Astrocyte of the cerebellum (primary cell): ENCODE measurements around the gene RCL1.
A peak's percentile ranks its signal among the peaks of the same experiment; 100 is the strongest.

Source experiments
- DNase-seq: peaks from one replicate; pipeline ENCODE4 v3.0.0-alpha.2; 2011; ENCODE audit warnings: low read depth
- H3K4me3 ChIP-seq: 2 replicates; pipeline ENCODE4 v1.5.1; 2011; ENCODE audit warnings: mild to moderate bottlenecking, low read depth, low read length, moderate library complexity
- CTCF ChIP-seq: IDR thresholded peaks from 2 replicates; pipeline ENCODE4 v1.5.1; 2012; ENCODE audit warnings: low read length, low read depth, moderate library complexity, mild to moderate bottlenecking; ENCODE audit errors: missing control alignments
- in situ Hi-C: cut with HindIII; loops from 2 replicates; pipeline ENCODE4 v1.10.0; 2017; ENCODE audit warnings: low sequenced_read_pairs

RCL1 gene

GRCh38 chr9:4849369-4849768 lies 56.6 kb downstream of the RCL1 start:
- no peak for DNase-seq
- in situ Hi-C loops = no loop called here
- H3K4me3 ChIP-seq = no peak overlapping the region
- TF ChIP-seq CTCF = no peak

- no peak for DNase-seq
- no peak overlapping the region for H3K4me3 ChIP-seq
- in situ Hi-C loops = no loop called here
- TF ChIP-seq CTCF = no peak
These were observed 58.0 kb downstream of the RCL1 start for GRCh38 chr9:4850603-4851310.

DNA sequence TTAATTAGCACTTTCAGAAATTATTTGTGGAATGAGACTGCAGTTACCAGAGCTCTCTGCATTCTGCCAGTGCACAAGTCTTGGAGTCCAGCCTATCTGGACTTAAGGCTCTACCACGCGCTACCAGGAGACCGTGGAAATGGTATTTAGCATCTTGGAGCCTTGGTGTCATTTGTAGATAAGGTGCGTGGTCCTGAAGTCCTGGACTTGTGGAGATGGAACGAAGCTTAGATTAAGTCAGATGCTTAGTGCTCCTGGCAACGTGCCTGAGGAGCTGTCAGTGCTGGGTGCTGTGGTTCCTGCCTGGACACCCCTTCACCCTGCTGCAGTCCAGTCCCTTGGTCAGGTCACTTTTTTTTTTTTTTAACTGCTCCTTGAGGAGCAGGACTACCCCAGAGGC lies 59.7 kb downstream of the RCL1 start:
- no peak for TF ChIP-seq CTCF
- no peak for DNase-seq
- H3K4me3 ChIP-seq = no peak overlapping the region
- in situ Hi-C loops = no loop called here

GRCh38 chr9:4854265-4854590 lies 61.5 kb downstream of the RCL1 start:
- DNase-seq = no peak
- no peak for TF ChIP-seq CTCF
- H3K4me3 ChIP-seq = no peak overlapping the region
- in situ Hi-C loops = no loop called here

- peak; percentile 9 for DNase-seq
- in situ Hi-C loops = no loop called here
- H3K4me3 ChIP-seq = no peak overlapping the region
- TF ChIP-seq CTCF = no peak
These were observed 63.1 kb downstream of the RCL1 start for GRCh38 chr9:4855841-4856240.

- in situ Hi-C loops = no loop called here
- no peak overlapping the region for H3K4me3 ChIP-seq
- DNase-seq = no peak
- TF ChIP-seq CTCF = no peak
These were observed 64.5 kb downstream of the RCL1 start for GRCh38 chr9:4857163-4857810.
